CD4-positive, alpha-beta T cell treated with Interleukin-1 beta for 1 hour (primary cell): ENCODE results near the gene PTPRB.

Source experiments
- DNase-seq, 2 donors: peaks; one replicate each; pipeline ENCODE4 v3.0.0-alpha.2; 2020 to 2022

PTPRB gene

GRCh38 chr12:70637303-70638085, at the start of gene PTPRB:
Gene PTPRB (minus strand): TSS chr12:70637429. CDS start chr12:70637395, 34 bp downstream.
- no peak for DNase-seq

- no peak for DNase-seq
Observed at GRCh38 chr12:70686907-70687306, 49.7 kb upstream of the PTPRB start.

- DNase-seq, result no peak
Observed at GRCh38 chr12:70686299-70686698, 49.1 kb upstream of the PTPRB start.

GRCh38 chr12:70683976-70684375, 46.7 kb upstream of the PTPRB start:
- DNase-seq, result no peak

- DNase-seq, result no peak
Observed at GRCh38 chr12:70671698-70672097, 34.5 kb upstream of the PTPRB start.

GRCh38 chr12:70670948-70671347, 33.7 kb upstream of the PTPRB start:
- no peak for DNase-seq

GRCh38 chr12:70667253-70667652, 30.0 kb upstream of the PTPRB start:
- DNase-seq, result no peak

GRCh38 chr12:70666364-70666763, 29.1 kb upstream of the PTPRB start:
- DNase-seq, result no peak

GRCh38 chr12:70664465-70664881, 27.2 kb upstream of the PTPRB start:
- DNase-seq, result no peak

GRCh38 chr12:70663838-70664237, 26.6 kb upstream of the PTPRB start:
- no peak for DNase-seq

- DNase-seq, result no peak
Observed at GRCh38 chr12:70661466-70662161, 24.4 kb upstream of the PTPRB start.

- peak in 1 of 2 donors; percentile 24 for DNase-seq
Observed at GRCh38 chr12:70660620-70661219, 23.5 kb upstream of the PTPRB start.

GRCh38 chr12:70660002-70660604, 22.9 kb upstream of the PTPRB start:
- no peak for DNase-seq

- DNase-seq, result no peak
Observed at GRCh38 chr12:70659077-70659606, 21.9 kb upstream of the PTPRB start.

GRCh38 chr12:70657616-70658286, 20.5 kb upstream of the PTPRB start:
- no peak for DNase-seq

- DNase-seq, result no peak
Observed at GRCh38 chr12:70652451-70652850, 15.2 kb upstream of the PTPRB start.

GRCh38 chr12:70648831-70649230, 11.6 kb upstream of the PTPRB start:
- DNase-seq, result no peak

- no peak for DNase-seq
Observed at GRCh38 chr12:70648191-70648590, 11.0 kb upstream of the PTPRB start.

GRCh38 chr12:70646850-70647249, 9.6 kb upstream of the PTPRB start:
- no peak for DNase-seq

- peak; percentile 4 for DNase-seq
Observed at GRCh38 chr12:70645494-70646317, 8.5 kb upstream of the PTPRB start.

GRCh38 chr12:70644861-70645260, 7.6 kb upstream of the PTPRB start:
- no peak for DNase-seq

- DNase-seq, result no peak
Observed at GRCh38 chr12:70643939-70644338, 6.7 kb upstream of the PTPRB start.
